GM21737 (cell line): ENCODE data around the gene CDX1.
"Not testable (repeated sequence)": the region's sequence is repeated elsewhere in the genome, so short reads cannot be mapped to it uniquely, and the experiment has no call there.

Source experiments
- ATAC-seq: cut with Tn5 transposase; IDR thresholded peaks from one replicate; pipeline ENCODE4 v1.9.1; 2021; ENCODE audit warnings: mild to moderate bottlenecking, moderate library complexity; ENCODE audit not compliant: unreplicated experiment

Gene CDX1

GRCh38 chr5:150224483-150225027 lies 58.0 kb downstream of the CDX1 start:
- ATAC-seq: no peak

- no peak for ATAC-seq
Measured at GRCh38 chr5:150227036-150227435, 60.5 kb downstream of the CDX1 start.

GRCh38 chr5:150227606-150228273 lies 61.2 kb downstream of the CDX1 start:
- ATAC-seq: no peak

GRCh38 chr5:150229571-150229970 lies 63.0 kb downstream of the CDX1 start:
- no peak for ATAC-seq

- no peak for ATAC-seq
Measured at GRCh38 chr5:150230842-150231241, 64.3 kb downstream of the CDX1 start.

GRCh38 chr5:150233706-150234105 lies 67.1 kb downstream of the CDX1 start:
- ATAC-seq: not testable (repeated sequence)
